Left ventricle myocardium inferior (tissue), 1 donor: Measurements from ENCODE around the gene KIF16B. TPM values are rescaled to one million over a fixed set of nuclear protein-coding genes. Genes with fewer than 3 reads are reported as not detected.

ENCODE experiments used
- DNase-seq: peaks from one replicate; pipeline ENCODE4 v3.0.0-alpha.2; 2020
- H3K27ac ChIP-seq: fragments of 200-600 bp; replicated peaks from 2 replicates; pipeline ENCODE4 v1.8.0; 2021
- H3K27me3 ChIP-seq: fragments of 200-600 bp; 2 replicates; pipeline ENCODE4 v1.8.0; 2021; ENCODE audit warnings: low read depth
- H3K36me3 ChIP-seq: fragments of 200-600 bp; 2 replicates; pipeline ENCODE4 v1.8.0; 2021
- H3K4me1 ChIP-seq: fragments of 200-600 bp; 2 replicates; pipeline ENCODE4 v1.8.0; 2021
- H3K4me3 ChIP-seq: fragments of 200-600 bp; 2 replicates; pipeline ENCODE4 v1.8.0; 2021; ENCODE audit warnings: mild to moderate bottlenecking, moderate library complexity
- H3K9me3 ChIP-seq: fragments of 200-600 bp; replicated peaks from 2 replicates; pipeline ENCODE4 v1.8.0; 2021
- intact Hi-C: fragments of 100-400 bp; cut with micrococcal nuclease; formaldehyde crosslinking; loops from one replicate; pipeline ENCODE4 v1.11.0; 2022
- total RNA-seq: library from RNA; stranded (reverse); fragmentation: NEBNext Ultra II Directional; extraction: Animal tissue kit (Norgen Biotek cat#: 25700); gene quantifications from one replicate; pipeline ENCODE4 v1.2.1, GENCODE V29; 2021
- TF ChIP-seq, protein P1 (sequence below): fragments of 200-600 bp; IDR thresholded peaks from 2 replicates; pipeline ENCODE4 v1.8.0; 2021; ENCODE audit warnings: antibody characterized with exemption, mild to moderate bottlenecking, borderline replicate concordance
- donor health status: DM: no; HTN: yes; CAD: no; lungs with severe emphysema.

KIF16B gene
- total RNA-seq, 1 donor from 2014 or later = 16.4 TPM

DNA sequence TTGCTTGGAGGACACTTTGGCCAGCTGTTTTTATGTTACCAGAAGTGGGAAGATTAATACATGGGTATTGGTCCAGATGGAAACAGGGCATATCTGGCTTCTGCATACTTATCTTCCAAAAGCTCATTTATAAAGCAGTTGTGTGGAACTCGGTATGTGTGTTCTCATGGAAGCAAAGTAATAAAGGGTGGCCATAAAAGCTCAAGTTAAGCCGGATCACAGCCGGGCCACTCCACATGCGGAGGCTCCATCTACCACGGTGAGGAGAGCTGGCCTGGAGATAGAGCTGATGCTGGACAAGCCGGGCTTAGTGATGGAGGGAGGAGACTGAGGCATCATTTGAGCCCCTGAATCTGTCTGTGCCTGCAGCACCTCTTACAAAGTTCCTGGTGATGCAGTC, 38.6 kb upstream of the KIF16B start:
- Histone ChIP-seq H3K4me1 (peaks cover 39% of the 10 kb centered on the region), H3K36me3 (no peaks in the 10 kb centered on the region), H3K4me3 (no peak overlapping the region), H3K27me3 (no peaks in the 10 kb centered on the region), H3K9me3 (peaks cover 2% of the 10 kb centered on the region), H3K27ac (no peak overlapping the region)
- no peak for DNase-seq
- intact Hi-C loops = no loop called here
- TF ChIP-seq, protein P1, sequence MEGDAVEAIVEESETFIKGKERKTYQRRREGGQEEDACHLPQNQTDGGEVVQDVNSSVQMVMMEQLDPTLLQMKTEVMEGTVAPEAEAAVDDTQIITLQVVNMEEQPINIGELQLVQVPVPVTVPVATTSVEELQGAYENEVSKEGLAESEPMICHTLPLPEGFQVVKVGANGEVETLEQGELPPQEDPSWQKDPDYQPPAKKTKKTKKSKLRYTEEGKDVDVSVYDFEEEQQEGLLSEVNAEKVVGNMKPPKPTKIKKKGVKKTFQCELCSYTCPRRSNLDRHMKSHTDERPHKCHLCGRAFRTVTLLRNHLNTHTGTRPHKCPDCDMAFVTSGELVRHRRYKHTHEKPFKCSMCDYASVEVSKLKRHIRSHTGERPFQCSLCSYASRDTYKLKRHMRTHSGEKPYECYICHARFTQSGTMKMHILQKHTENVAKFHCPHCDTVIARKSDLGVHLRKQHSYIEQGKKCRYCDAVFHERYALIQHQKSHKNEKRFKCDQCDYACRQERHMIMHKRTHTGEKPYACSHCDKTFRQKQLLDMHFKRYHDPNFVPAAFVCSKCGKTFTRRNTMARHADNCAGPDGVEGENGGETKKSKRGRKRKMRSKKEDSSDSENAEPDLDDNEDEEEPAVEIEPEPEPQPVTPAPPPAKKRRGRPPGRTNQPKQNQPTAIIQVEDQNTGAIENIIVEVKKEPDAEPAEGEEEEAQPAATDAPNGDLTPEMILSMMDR = no peak

DNA sequence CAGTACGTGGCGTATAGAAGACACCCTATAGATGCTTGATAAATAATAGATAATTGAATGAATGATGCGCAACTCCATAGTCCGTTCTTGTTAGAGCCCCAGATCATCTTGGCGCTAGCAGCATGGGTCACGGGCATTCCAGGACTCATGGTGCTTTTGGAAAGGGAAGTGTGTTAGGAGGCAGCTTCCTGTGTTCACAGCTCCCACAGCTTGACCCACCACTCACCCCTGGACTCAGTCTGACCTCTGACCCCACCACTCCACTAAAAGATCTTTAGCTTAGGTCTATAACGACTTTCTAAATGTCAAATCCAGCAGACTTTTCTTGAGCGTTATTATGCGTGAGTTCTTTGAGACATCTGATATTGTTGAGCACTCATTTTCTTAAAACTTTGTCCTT, 35.8 kb upstream of the KIF16B start:
- H3K9me3 ChIP-seq = no peaks in the 10 kb centered on the region
- no peak overlapping the region for H3K4me3 ChIP-seq
- H3K4me1 ChIP-seq = peaks cover 33% of the 10 kb centered on the region
- H3K36me3 ChIP-seq = no peaks in the 10 kb centered on the region
- intact Hi-C loops = no loop called here
- TF ChIP-seq, protein P1 = no peak
- no peak for DNase-seq
- H3K27ac ChIP-seq = no peak overlapping the region
- H3K27me3 ChIP-seq = no peaks in the 10 kb centered on the region

DNA sequence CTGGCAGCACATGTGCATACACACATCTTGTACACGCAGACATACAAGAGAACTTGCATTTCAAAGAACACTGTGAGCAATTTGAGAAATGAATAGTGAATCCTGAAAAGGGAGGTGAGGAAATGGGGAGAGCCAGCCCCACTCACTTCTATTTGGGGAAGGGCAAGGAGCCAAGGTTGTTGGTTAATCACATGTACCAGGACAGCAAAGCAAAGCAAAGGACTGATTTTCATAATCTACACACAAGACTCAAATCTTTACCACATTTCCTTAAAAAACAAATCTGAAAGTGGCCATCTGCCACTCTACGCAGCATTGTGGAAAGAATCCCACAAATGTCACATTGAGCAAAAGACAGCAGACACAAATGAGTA, 35.0 kb upstream of the KIF16B start:
- Histone ChIP-seq H3K9me3 (no peaks in the 10 kb centered on the region), H3K4me3 (no peak overlapping the region), H3K4me1 (peaks cover 28% of the 10 kb centered on the region), H3K27ac (peak overlapping the region; percentile 51), H3K36me3 (no peaks in the 10 kb centered on the region), H3K27me3 (no peaks in the 10 kb centered on the region)
- no peak for DNase-seq
- TF ChIP-seq, protein P1 = no peak
- intact Hi-C loops = no loop called here

DNA sequence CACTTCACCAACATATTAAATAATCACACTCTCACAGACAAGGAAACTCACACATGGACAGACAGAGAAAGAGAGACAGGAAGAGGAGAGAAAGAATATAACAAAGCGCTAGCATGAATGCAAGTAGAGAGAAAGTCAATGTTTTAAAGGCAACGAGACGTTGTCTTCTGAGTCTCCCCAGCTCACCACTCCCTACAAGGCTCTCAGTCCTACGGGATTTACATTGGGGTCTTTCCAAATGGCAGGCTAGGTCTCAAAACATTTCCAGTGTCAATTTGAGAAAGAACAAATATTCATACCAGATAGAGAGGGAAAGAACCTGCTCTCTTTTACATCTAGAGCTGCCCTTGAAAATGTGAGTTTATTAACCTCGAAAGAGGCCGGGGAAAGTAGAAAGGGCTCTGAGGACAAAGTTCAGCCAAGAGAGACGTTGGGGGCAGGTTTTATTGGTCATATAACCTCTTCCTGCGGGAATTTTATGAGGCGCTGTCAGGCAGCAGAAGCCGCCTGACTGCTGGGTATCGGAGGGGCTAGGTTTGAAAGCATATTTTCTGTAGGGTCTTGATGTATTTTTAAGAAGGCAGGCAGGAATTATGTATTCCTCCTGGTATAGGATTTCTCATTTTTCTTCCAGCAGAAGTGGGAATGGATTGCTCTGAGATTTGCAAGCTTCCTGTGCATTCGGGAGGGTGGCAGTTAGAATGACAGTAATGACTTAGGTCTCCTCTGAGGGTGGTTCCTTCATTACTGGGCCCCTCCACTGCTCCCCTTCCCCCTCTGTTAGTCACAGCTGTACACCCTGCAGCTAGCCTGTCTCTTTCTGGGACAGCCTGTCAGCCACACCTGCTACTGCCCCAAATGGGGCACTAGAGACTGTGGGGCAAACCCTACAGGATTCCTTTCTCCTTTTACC, 34.4 kb upstream of the KIF16B start:
- Histone ChIP-seq H3K9me3 (no peaks in the 10 kb centered on the region), H3K4me1 (peaks cover 22% of the 10 kb centered on the region), H3K27ac (peak overlapping the region; percentile 51), H3K4me3 (no peak overlapping the region), H3K27me3 (no peaks in the 10 kb centered on the region), H3K36me3 (no peaks in the 10 kb centered on the region)
- intact Hi-C loops = no loop called here
- no peak for DNase-seq
- TF ChIP-seq, protein P1 = no peak

DNA sequence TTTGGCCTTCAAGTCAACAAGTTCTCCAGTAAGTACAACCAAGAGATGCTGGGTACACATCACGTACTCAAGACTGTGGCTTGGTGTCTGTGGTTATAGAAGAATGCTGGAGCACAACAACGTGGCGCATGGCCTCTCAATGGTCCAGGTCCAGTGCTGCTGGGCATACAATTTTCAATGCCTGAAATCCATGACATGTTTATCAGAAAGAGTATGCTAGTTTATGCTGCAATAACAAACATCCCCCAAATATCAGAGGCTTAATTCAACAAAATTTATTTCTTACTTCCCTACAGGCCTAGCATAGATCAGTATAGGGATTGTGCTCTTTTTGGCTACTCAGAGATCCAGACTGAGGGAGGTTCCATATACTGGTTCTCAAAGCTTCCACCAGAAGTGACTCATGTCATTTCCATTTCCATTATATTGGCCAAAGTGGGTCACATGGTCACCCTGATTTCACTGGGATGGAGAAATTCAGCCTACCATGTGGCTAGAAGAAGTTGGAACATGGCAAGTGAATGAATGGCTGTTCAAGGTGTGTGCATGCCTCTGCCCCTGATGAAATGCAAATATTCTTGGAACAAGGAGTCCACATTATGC, 33.3 kb upstream of the KIF16B start:
- H3K9me3 ChIP-seq = no peaks in the 10 kb centered on the region
- H3K27me3 ChIP-seq = no peaks in the 10 kb centered on the region
- H3K36me3 ChIP-seq = no peaks in the 10 kb centered on the region
- H3K4me1 ChIP-seq = peaks cover 22% of the 10 kb centered on the region
- intact Hi-C loops = no loop called here
- no peak overlapping the region for H3K27ac ChIP-seq
- DNase-seq = no peak
- TF ChIP-seq, protein P1 = no peak
- H3K4me3 ChIP-seq = no peak overlapping the region
